K562 (cell line): ENCODE measurements around the gene LAMA4. TPM values are rescaled to one million over a fixed set of nuclear protein-coding genes. Genes with fewer than 3 reads are reported as not detected.
A peak's percentile ranks its signal among the peaks of the same experiment; 100 is the strongest.

ENCODE experiments used
- ATAC-seq: fragments of 200-7000 bp; cut with Tn5 transposase; 3 replicates; pipeline ENCODE4 v1.9.1; 2020; ENCODE audit warnings: moderate library complexity
- BruUV-seq: library from RNA; stranded (reverse); fragments of 400-500 nt; replicated peaks from 2 replicates; lab custom pipeline; 2021; lab: Mats Ljungman, UMichigan
- CTCF ChIA-PET: fragments of 300-600 bp; formaldehyde crosslinking; extraction: SDS; loops from one replicate; lab custom pipeline; 2021; ENCODE audit warnings: low intra/inter-chr PET ratio; lab: Yijun Ruan, JAX
- POLR2A ChIA-PET: fragments of 300-600, 350-650 bp; sonication (Branson Sonifier 250); formaldehyde crosslinking; extraction: SDS; loops from one replicate; lab custom pipeline; 2021; ENCODE audit warnings: antibody characterized with exemption, inconsistent platforms; lab: Yijun Ruan, JAX
- DNase-seq, 4 experiments: peaks; one replicate each; pipeline versions ENCODE4 v3.0.0 to v3.0.0-alpha.2; 2011 to 2018; ENCODE audit warnings: low spot score in 3 of 4, mixed read lengths in 3 of 4; ENCODE audit errors: extremely low read depth in 1 of 4
- FAIRE-seq: peaks from 2 replicates; lab custom pipeline; 2011; peaks lifted over from hg19 to GRCh38; lab: Jason Lieb, UNC
- H2AFZ ChIP-seq: 2 replicates; pipeline ENCODE4 v1.6.0; 2011; ENCODE audit warnings: low read depth, low read length, control low read depth, inconsistent platforms
- H3K27ac ChIP-seq: fragments of 200-600 bp; 3 replicates; pipeline ENCODE4 v1.8.0; 2011; ENCODE audit warnings: low read depth, mild to moderate bottlenecking, control low read depth, inconsistent platforms, low read length, moderate library complexity, mixed read lengths; ENCODE audit errors: extremely low read depth
- H3K27me3 ChIP-seq, 2 experiments: fragments of 300-600 bp in 1 of 2; 2 replicates in 1 of 2; 3 replicates in 1 of 2; pipeline versions ENCODE4 v1.6.0 to v1.8.0; 2011; ENCODE audit warnings: inconsistent platforms in 2 of 2, low read length in 2 of 2, mild to moderate bottlenecking in 1 of 2, mixed read lengths in 1 of 2, moderate library complexity in 1 of 2; ENCODE audit not compliant: control insufficient read depth in 2 of 2, insufficient read depth in 2 of 2
- H3K36me3 ChIP-seq: fragments of 300-600 bp; 3 replicates; pipeline ENCODE4 v1.8.0; 2011; ENCODE audit warnings: mild to moderate bottlenecking, low read length, inconsistent platforms; ENCODE audit not compliant: control insufficient read depth, insufficient read depth
- H3K4me1 ChIP-seq, 2 experiments: fragments of 200-600 bp in 1 of 2; replicated peaks in 1 of 2; 2 replicates in 1 of 2; 3 replicates in 1 of 2; pipeline versions ENCODE4 v1.5.1 to v1.8.0; 2011; ENCODE audit warnings: inconsistent platforms in 2 of 2, low read length in 2 of 2, mild to moderate bottlenecking in 1 of 2, mixed read lengths in 1 of 2, moderate library complexity in 1 of 2; ENCODE audit not compliant: control insufficient read depth in 2 of 2, insufficient read depth in 2 of 2
- H3K4me2 ChIP-seq: 2 replicates; pipeline ENCODE4 v1.6.1; 2011; ENCODE audit warnings: low read length, control low read depth, inconsistent platforms, mixed read lengths; ENCODE audit not compliant: insufficient read depth
- H3K4me3 ChIP-seq: fragments of 200-600 bp; sonication (generic), shearing (Covaris generic); 2 replicates; pipeline ENCODE4 v1.5.1; 2016; ENCODE audit warnings: control low read depth, inconsistent platforms
- H3K79me2 ChIP-seq: fragments of 200-600 bp; 3 replicates; pipeline ENCODE4 v1.8.0; 2011; ENCODE audit warnings: low read length, inconsistent platforms; ENCODE audit not compliant: control insufficient read depth, insufficient read depth
- H3K9ac ChIP-seq, 2 experiments: 2 replicates each; pipeline versions ENCODE4 v1.6.0 to v1.6.1; 2011; ENCODE audit warnings: low read depth in 2 of 2, low read length in 2 of 2, control low read depth in 1 of 2, inconsistent platforms in 1 of 2, mild to moderate bottlenecking in 1 of 2, mixed read lengths in 1 of 2; ENCODE audit not compliant: insufficient read depth in 1 of 2
- H3K9me1 ChIP-seq: one replicate; pipeline ENCODE4 v1.6.0; 2011; ENCODE audit warnings: inconsistent platforms, mild to moderate bottlenecking, low read length, moderate library complexity; ENCODE audit not compliant: control insufficient read depth, insufficient read depth
- H3K9me3 ChIP-seq: replicated peaks from 2 replicates; pipeline ENCODE4 v1.5.1; 2011; ENCODE audit warnings: low read depth, low read length, inconsistent platforms; ENCODE audit not compliant: control insufficient read depth, insufficient read depth
- H4K20me1 ChIP-seq: replicated peaks from 2 replicates; pipeline ENCODE4 v1.6.1; 2011; ENCODE audit warnings: low read length, inconsistent platforms, mixed read lengths; ENCODE audit not compliant: control insufficient read depth, insufficient read depth
- ARNT ChIP-seq, 2 experiments: fragments of 450-650 bp; IDR thresholded peaks; 2 replicates each; pipeline ENCODE4 v1.6.1; 2016; ENCODE audit warnings: mild to moderate bottlenecking in 1 of 2
- BHLHE40 ChIP-seq: IDR thresholded peaks from 2 replicates; pipeline ENCODE4 v1.6.1; 2011; ENCODE audit warnings: low read length, improper control_type of control experiment
- CC2D1A ChIP-seq: fragments of 450-650 bp; IDR thresholded peaks from 2 replicates; pipeline ENCODE4 v1.6.1; 2017; ENCODE audit warnings: mild to moderate bottlenecking
- CXXC5 ChIP-seq: fragments of 250-450 bp; sonication (Bioruptor Pico); IDR thresholded peaks from 2 replicates; pipeline ENCODE4 v1.8.0; 2022; ENCODE audit warnings: inconsistent platforms, mild to moderate bottlenecking, moderate library complexity
- MYC ChIP-seq, 2 experiments: fragments of 250-450 bp in 1 of 2; sonication (Bioruptor Pico) in 1 of 2; IDR thresholded peaks; 2 replicates each; pipeline versions ENCODE4 v1.5.1 to v1.6.1; 2012 to 2021; ENCODE audit warnings: low read depth in 2 of 2, borderline replicate concordance in 1 of 2, improper control_type of control experiment in 1 of 2, low read length in 1 of 2, mild to moderate bottlenecking in 1 of 2, moderate library complexity in 1 of 2
- NBN ChIP-seq: fragments of 450-650 bp; IDR thresholded peaks from 2 replicates; pipeline ENCODE4 v1.6.1; 2016; ENCODE audit warnings: low read depth, mild to moderate bottlenecking
- RB1 ChIP-seq: fragments of 450-650 bp; IDR thresholded peaks from 2 replicates; pipeline ENCODE4 v1.6.1; 2017; ENCODE audit warnings: low read depth, mild to moderate bottlenecking
- REST ChIP-seq, 2 experiments: fragments of 450-650 bp; formaldehyde crosslinking in 1 of 2; IDR thresholded peaks; 2 replicates each; pipeline versions ENCODE4 v1.4.0 to v1.6.1; 2014 to 2020; ENCODE audit warnings: mild to moderate bottlenecking in 2 of 2, borderline replicate concordance in 1 of 2, low read depth in 1 of 2
- WGBS: fragments of 100-300 bp; shearing (Covaris generic); methylation state at CpG from one replicate; pipeline ENCODE4 v1.1.6; 2016; ENCODE audit warnings: low coverage, mixed read lengths; ENCODE audit not compliant: insufficient coverage; ENCODE audit errors: missing lambda C conversion rate; 5-methylcytosine and 5-hydroxymethylcytosine counted together
- in situ Hi-C: fragments of 300-500 bp; cut with MboI; formaldehyde crosslinking; loops from 4 replicates; pipeline ENCODE4 v1.15.0; 2018; ENCODE audit warnings: inconsistent platforms, mixed read lengths
- intact Hi-C: fragments of 100-400 bp; cut with micrococcal nuclease; formaldehyde crosslinking; loops from 2 replicates; pipeline ENCODE4 v1.14.2; 2022
- polyA plus RNA-seq, 8 experiments: library from polyadenylated mRNA; depleted of rRNA in 4 of 8; stranded (reverse) in 5 of 8; unstranded in 3 of 8; fragments of >200 nt; fragmentation: Nextera tagmentation in 2 of 8; fragmentation: Illumina TruSeq in 1 of 8; extraction: Ambion mirVana in 2 of 8; extraction: Trizol in 1 of 8; gene quantifications; 2 replicates each; pipeline versions ENCODE4 v1.2.1 to v1.2.3, GENCODE V29; 2011 to 2014; ENCODE audit warnings: inconsistent platforms in 1 of 8, missing spikeins in 1 of 8
- total RNA-seq, 7 experiments: library from RNA; depleted of rRNA in 6 of 7; stranded (reverse); fragments of >200 nt in 6 of 7; fragmentation: Illumina TruSeq in 2 of 7; extraction: Trizol in 2 of 7; gene quantifications; 2 replicates each; pipeline versions ENCODE4 v1.2.1 to v1.2.3, GENCODE V29; 2011 to 2021; ENCODE audit warnings: low replicate concordance in 1 of 7
- TF ChIP-seq, protein P1 (sequence below), 3 experiments: IDR thresholded peaks in 2 of 3; conservative IDR thresholded peaks in 1 of 3; 2 replicates each; pipeline ENCODE4 v1.5.1; 2011 to 2012; ENCODE audit warnings: low read length in 3 of 3, mild to moderate bottlenecking in 3 of 3, control low read depth in 2 of 3, improper control_type of control experiment in 1 of 3, inconsistent platforms in 1 of 3, low read depth in 1 of 3, mixed read lengths in 1 of 3, moderate library complexity in 1 of 3; ENCODE audit not compliant: insufficient read depth in 2 of 3

LAMA4 gene
- total and polyA plus RNA-seq, 9 of the 15 experiments (the other 6 are each of a cell fraction or from before 2014, with no cell fraction given), result 0.05 to 2.9 (median 0.51) TPM

DNA sequence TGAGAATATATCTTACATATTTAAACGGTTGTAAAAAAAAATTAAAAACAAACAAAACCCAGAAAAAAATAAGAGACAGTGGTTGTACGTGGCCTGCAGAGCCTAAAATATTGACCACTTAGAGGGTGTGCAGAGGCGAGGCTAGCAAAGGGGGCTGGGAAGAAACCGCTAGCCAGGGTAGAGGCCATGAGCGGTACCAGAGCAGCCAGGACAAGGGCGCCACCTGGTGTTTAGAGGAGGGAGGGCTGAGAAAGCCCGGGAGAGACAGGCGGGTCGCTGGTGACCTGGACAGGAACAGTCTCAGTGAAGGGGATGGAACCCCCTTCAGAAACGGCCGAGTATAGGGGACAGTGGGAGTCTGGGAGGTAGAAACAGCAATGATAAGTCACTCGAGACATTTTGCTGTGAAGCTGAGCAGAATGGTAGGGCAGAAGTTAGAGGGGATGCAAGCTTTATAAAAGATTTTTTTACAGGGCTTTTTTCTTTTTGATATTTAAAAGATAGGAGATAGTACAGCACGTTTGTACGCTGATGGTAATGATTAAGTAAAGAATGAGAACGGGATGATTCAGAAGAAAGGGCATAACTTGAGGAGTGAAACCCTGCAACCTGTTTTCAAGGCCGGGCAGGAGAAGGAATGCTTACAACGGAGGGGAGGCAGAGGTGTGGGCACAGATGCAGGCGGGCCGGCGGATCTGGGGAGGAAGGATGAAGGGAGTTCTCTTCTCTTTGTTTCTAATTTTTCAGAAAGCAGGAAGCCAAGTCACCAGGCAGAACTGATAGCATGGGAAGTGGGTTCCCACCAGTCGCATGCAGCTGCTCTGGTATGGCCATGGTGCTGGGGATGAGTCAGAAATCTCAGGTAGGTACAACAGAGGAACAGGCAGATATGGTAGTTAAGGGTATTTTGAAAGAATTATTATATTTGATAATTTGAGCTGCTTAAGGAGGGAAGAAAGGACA is 90.8 kb downstream of the LAMA4 start:
- 0 out of 2 replicates have a peak overlapping the region, but pooled peaks have one; percentile 2 for H2AFZ ChIP-seq
- H4K20me1 ChIP-seq, result peaks cover 7% of the 10 kb centered on the region; the same call in 1 of the 2 replicates
- WGBS, result under 1% methylated on average over 21 of the region's 21 CpGs
- ATAC-seq (peak; percentile 100), DNase-seq (peak; percentile 72 to 80 (median 79)), FAIRE-seq (peak; percentile 86)
- H3K4me1 ChIP-seq, result no peaks in the 10 kb centered on the region
- in situ Hi-C loops, result no loop called here
- ChIA-PET CTCF (interaction anchor here (0.6 to 1.7 kb wide), 6 partner anchors 17 to 453 kb away, joined by 3 to 21 read pairs (median 4); partner anchors contain the start of genes FAM229B and TUBE1), POLR2A (interaction anchor here (0.8 kb wide), 1 partner anchor 20 kb away, joined by 3 read pairs; no protein-coding TSS in a partner anchor)
- H3K27me3 ChIP-seq, result peaks cover 8% of the 10 kb centered on the region in 2 experiments
- no peak overlapping the region for H3K27ac ChIP-seq
- H3K4me3 ChIP-seq, result no peak overlapping the region
- intact Hi-C loops, result loop anchor here (1.0 to 5.0 kb wide), 5 partner anchors 77 to 453 kb away; partner anchors contain the start of genes FAM229B and TUBE1
- no TSS peak for BruUV-seq
- no peaks in the 10 kb centered on the region for H3K9me3 ChIP-seq
- H3K36me3 ChIP-seq, result no peaks in the 10 kb centered on the region
- H3K79me2 ChIP-seq, result no peaks in the 10 kb centered on the region
- H3K9me1 ChIP-seq, result no peaks in the 10 kb centered on the region
- no peak overlapping the region for H3K4me2 ChIP-seq
- H3K9ac ChIP-seq, result no peak overlapping the region
- peak; percentile 78; the same call in 1 of the 2 replicates for TF ChIP-seq REST (IDR thresholded peaks at IDR 0.05; ENCODE audit: borderline replicate concordance)
- no peak for TF ChIP-seq REST (CRISPR knock-in tag; IDR thresholded peaks at IDR 0.05; ENCODE audit: low read depth)
- 0 out of 2 replicates have a peak, but pooled peaks have one; percentile 5 for TF ChIP-seq MYC (IDR thresholded peaks at IDR 0.05; ENCODE audit: low read depth, low read length)
- TF ChIP-seq MYC (CRISPR knock-in tag; IDR thresholded peaks at IDR 0.05; ENCODE audit: borderline replicate concordance, low read depth), result no peak
- TF ChIP-seq, protein P1, sequence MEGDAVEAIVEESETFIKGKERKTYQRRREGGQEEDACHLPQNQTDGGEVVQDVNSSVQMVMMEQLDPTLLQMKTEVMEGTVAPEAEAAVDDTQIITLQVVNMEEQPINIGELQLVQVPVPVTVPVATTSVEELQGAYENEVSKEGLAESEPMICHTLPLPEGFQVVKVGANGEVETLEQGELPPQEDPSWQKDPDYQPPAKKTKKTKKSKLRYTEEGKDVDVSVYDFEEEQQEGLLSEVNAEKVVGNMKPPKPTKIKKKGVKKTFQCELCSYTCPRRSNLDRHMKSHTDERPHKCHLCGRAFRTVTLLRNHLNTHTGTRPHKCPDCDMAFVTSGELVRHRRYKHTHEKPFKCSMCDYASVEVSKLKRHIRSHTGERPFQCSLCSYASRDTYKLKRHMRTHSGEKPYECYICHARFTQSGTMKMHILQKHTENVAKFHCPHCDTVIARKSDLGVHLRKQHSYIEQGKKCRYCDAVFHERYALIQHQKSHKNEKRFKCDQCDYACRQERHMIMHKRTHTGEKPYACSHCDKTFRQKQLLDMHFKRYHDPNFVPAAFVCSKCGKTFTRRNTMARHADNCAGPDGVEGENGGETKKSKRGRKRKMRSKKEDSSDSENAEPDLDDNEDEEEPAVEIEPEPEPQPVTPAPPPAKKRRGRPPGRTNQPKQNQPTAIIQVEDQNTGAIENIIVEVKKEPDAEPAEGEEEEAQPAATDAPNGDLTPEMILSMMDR (IDR thresholded peaks at IDR 0.05 in 2 of 3, conservative IDR thresholded peaks at IDR 0.05 in 1 of 3; ENCODE audit: insufficient read depth in 2 of 3, low read depth in 1 of 3, low read length in 3 of 3), result peak; percentile 84 to 89 (median 88)
- peak; percentile 32; the same call in 1 of the 2 replicates for TF ChIP-seq RB1
- TF ChIP-seq CXXC5, result no peak
- TF ChIP-seq ARNT (IDR thresholded peaks at IDR 0.05), result no peak
- no peak for TF ChIP-seq NBN
- TF ChIP-seq BHLHE40, result 0 out of 2 replicates have a peak, but pooled peaks have one; percentile 9
- TF ChIP-seq CC2D1A, result peak; percentile 42
